NCI-H510A treated with DMSO at 0.1 percent for 48 hours (cell line): ENCODE results near the gene FNIP2.

Experiments
- DNase-seq: peaks from one replicate; lab custom pipeline; 2025; lab: John Stamatoyannopoulos, UW

FNIP2 gene

DNA sequence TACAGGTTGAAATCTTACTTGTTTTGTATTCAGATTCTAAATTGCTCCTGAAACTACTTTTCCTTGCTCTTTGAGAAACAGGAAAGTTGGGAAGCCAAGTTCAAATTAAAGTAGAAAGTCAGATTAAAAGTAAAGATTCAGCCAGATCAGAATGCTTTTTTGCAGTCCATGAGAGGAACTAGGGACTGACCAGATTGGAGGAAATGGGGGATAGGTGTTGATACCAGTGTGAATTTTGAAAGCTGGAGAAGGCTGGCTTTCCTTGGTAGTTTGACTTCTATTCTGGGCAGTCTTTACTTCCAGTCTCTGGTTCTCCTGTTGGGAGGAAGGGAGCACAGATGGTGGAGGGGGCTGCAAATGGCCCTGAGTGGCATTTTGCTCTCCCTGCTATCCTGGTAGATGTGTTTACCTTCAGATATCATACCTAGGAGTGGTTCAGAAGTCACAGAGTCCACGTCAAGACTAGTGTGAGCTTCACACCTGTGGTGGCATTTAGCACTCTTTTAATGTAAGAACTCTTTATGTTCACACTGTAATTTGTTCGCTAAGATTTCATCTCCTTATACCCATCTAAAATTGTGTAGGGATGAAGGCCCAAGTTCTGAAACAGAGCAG, 68.8 kb downstream of the FNIP2 start:
- DNase-seq = no peak

DNA sequence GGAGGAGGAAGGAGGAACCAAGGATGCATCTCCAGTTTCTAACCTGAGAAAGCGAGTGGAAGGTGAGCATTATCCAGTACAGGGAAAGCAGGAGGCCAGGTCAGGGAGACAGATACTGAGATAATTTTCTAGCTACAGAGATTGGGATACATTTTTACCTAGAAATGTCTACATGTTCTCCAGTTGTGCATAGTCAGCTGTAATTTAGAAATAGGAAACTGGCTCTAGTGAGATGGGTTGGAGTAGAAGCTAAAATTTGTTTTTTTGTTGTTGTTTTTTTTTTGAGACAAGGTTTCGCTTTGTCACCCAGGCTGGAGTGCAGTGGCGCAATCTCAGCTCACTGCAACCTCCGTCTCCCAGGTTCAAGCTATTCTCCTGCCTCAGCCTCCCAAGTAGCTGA, 71.3 kb downstream of the FNIP2 start:
- DNase-seq = no peak

DNA sequence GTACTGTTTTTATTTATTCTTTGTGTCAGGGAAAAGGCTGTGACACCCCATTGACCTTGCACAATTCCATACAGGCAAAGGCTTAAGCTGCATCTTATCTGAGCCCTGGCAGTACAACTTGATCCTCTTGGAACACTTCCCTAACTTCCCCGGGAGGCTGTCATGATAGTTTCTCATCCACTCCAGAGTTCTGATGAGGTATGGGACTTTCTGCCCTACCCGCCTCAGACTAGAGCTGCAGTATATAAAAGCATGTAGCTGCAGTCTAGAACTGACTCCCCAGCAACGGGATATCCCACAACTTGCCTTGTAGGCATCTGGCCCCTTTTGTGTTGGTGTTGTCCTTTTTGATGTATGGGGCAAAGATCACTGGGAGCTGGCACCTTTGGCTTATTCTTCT, 72.7 kb downstream of the FNIP2 start:
- DNase-seq = no peak

DNA sequence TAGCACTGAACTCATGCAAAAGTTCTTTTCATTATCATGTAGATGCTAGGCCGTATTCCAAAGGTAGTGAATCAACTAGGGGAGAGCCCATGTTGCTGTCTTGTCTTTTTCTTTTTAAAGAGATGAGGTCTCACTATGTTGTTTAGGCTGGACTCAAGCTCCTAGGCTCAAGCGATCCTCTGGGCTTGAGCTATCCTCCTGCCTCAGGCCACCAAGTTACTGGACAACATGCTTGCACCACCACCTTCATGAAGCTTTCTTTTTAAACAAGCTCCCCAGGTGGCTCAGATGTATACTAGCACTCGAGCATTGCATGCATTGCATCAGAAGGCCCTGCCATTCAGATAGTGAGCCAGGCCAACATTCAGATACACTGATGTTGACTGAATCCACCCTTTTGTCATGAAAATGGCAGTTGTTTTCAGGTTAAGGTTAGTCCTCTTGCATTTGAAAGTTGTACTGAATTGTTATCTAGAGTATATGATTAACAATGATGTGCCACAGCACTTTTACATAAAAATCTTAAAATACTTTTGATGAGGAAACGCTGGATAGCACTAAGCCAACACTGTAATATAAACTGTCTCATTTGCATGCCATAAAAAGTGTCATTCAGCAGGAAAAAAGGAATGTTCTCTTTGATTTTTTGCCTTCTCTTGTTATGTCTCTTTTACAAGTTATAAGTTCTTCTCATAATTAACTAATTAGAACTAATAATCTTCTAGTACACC, 76.7 kb downstream of the FNIP2 start:
- no peak for DNase-seq

DNA sequence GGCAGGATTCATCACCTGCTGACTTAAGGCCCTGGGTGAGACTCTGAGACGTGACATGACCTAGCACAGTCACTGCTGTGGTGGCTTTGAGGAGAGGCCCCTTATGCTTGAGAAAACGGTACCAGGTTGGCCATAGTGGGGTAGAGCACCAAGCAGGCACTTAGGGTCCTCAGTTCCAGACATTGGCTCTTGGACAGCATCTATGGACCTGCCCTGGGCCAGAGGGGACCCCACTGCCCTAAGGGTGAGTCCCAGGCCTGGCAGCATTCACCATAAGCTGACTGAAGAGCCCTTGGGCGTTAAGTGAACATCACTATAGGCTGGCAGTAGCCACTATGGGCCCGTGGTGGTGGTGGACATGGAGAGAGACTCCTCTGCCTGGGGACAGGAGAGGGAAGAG, 78.7 kb downstream of the FNIP2 start:
- no peak for DNase-seq

DNA sequence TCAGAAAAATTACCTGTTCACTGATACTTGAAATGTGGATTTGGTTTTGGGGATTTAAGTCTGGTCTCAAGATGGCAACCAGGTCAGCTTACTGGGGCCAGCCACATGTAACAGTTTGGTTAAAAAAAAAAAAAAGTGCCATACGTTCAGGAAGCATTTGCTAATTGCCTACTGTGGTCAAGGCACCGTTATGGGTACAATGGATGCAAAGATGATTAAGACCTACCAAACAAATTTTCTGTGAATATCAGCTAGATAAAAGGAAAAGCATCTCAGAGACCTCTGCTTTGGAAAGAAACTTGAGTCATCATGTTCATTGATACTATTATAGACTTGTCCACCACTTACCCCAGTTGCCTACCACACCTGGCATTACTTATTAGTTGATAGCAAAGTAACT, 80.9 kb downstream of the FNIP2 start:
- DNase-seq = no peak

DNA sequence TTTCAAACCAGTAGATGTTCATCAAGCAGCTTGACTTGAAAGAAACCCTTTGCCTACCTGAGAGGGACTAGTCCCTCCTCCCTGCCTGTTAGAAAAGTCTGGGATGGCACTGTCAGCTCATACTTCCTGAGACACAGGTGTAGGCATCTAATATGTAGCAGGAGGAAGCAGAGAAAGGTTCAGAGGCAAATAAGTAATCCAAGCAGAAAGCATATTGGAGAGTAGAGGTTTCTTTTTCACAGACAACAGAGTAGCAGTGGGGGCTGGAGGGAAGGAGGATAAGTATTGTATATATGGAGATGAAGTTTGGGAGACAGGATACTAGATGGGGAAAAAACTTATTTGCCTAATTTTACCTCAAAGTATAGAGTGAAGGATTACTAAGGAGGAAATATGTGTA, 81.5 kb downstream of the FNIP2 start:
- no peak for DNase-seq

DNA sequence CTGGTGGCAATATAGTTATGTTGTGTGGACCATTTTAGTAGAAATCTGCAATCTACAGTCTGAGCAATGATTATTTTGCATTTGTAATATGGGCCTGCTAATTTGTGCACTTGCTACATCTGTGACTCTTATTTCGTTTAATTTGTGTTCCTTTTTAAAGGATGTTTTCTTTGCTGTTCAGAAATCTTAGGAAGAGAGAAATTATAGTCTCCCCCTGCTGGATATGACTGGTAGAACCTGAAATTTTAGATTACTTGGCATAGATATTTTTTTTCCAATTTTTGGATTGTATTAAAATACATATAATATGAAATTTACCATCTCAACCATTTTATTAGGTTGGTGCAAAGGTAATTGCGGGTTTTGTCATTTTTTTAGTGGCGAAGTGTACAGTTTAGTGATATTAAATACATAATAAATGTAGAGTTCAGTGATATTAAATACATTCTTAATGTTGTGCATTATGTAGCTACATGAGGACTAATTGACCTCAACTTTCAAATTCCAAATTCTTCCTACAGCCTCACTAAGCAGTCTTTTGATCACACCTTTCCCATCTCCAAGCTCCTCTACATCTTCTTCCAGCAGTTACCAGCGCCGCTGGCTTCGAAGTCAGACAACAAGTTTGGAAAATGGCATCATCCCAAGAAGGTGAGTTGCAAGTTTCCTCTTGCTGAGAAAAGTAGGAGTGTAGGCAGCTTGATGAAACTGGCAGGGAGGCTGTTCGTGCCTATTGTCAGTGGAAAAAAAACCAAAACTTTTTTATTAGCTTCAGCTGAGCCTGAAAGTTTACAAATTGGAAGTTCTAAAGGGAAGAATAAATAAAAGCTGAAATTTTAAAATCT, 82.2 kb downstream of the FNIP2 start:
- peak; percentile 52 for DNase-seq

DNA sequence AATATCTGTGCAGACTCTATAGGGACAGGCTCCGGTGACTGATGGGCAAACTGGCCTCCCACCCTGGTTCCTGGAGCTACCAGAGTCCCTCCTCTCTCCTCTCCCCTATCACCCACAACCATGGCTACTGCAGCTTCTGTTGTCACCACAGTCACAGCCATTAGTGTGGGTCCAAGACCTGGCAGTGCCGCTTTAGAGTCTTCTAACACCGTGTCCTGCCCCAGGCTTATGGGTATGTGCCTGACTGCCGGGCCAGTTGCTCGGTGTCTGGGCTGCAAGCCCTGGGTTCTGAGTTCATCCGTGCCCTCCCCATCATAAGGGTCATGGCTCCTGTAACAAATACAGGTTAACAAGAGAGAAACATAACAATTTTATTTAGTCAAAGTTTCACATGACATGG, 85.4 kb downstream of the FNIP2 start:
- DNase-seq = no peak

DNA sequence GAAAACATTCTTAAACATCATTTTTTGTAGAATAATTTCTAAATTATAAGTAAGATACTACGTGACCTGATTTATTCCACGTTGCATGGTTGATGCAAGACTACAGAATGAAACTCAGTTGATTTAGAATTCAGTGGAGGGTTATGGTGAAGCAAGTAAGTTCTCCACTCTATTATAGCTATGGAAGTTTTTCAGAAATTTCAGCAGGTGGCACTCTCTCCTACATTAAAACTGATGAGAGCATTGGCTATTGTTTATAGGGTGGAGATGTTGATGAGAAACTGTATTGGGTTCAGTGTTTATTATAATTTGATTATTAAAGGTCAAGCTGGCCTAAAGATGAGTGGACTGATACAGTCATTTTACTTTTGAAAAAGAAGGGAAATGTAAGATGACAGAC, 88.0 kb downstream of the FNIP2 start:
- peak; percentile 57 for DNase-seq

DNA sequence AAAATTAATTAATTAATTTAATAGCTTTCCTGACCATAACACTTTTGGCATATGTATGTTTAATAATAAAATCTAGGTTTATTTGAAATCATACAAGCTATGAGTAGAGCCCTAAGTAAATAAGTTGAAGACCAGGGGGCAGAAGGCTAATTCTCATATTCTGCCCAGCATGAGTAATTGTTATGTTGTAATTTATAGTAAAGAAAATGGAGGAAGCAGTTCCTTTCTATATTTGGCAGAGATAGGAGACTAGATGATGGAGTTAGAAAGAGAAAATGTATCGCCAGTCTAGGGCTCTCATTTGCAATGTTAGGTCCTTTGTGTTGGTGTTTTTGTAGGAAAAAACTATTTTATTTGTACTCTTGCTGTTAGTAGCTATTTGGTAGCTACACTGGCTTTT, 89.1 kb downstream of the FNIP2 start:
- no peak for DNase-seq

DNA sequence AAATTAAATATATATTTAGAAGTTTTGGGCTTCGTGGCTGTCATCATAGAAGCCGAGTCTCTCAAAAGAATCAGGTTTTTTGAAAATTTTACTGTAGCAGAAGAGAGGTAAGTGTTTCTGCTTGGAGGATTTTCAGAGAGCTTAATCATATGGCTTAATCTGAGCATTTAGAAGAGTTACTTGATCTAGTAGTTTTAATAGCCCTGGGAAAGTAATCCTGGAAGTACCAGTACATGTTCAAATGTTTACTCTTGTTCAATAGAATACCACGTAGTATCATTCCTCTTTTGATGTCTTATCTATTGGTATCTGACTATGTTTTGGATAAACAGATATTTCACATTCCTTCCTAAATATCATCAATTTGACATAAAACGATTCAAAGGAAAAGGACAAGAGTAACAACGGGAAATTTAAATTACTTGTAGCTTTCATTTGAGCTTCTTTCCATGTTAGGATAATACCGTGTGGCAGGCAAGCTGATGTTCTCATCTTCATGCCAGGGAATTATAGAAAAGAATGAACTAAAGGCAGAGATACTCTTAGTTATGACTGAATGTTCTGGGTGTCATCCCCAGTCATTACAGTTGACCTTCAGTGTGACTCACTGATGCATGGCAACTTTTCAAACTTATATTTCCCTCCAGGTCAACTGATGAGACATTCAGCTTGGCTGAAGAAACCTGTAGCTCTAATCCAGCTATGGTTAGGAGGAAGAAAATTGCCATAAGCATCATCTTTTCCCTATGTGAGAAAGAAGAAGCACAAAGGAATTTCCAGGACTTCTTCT, 89.8 kb downstream of the FNIP2 start:
- DNase-seq = no peak

DNA sequence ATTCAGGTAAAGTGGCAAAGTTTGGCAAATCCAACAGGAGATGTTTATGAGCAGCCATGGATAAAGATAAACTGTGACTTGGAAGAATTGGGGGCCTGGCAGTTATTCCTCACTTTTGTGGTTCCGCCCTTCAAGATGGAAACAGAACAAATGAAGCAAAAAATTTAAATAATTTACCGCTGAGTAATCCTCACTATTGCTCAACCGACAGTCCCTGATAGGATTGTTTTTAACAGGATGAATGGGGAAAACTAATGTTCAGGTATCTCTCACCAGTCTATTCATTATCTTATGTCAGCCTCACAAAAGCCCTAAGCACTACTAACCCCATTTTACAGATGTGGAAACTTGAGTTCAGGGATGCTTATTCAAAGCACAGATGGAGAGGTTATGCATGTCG, 90.8 kb downstream of the FNIP2 start:
- DNase-seq = no peak

DNA sequence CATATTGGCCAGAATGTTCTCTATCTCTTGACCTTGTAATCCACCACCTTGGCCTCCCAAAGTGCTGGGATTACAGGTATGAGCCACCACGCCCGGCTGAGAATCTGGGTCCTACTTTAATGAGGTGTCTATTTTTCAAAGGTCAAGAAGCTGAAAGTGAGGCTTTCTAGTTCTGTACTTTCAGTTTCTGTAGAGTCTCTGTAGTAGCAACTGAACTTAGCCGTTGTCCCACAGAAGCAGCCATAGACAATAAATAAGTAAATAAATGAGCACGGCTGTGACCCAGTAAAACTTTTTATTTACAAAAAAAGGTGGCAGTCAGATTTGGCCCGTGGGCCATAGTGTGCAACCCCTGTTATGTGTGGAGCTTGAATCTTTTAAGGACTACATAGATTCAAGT, 92.0 kb downstream of the FNIP2 start:
- DNase-seq = no peak

DNA sequence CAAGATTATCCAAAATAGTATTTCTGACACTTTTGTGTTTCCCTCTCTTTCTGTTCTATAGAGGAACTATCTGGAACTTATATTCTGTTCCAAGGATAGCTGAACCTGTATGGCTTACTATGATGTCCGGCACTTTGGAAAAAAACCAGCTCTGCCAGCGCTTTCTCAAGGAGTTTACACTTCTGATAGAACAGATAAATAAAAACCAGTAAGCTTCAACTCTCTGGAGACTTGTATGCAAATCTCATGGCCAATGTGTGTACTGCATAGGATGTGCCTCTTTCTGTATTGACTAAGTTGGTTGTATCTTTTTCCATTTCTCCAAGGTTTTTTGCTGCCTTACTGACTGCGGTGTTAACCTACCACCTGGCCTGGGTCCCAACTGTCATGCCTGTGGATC, 92.5 kb downstream of the FNIP2 start:
- no peak for DNase-seq

DNA sequence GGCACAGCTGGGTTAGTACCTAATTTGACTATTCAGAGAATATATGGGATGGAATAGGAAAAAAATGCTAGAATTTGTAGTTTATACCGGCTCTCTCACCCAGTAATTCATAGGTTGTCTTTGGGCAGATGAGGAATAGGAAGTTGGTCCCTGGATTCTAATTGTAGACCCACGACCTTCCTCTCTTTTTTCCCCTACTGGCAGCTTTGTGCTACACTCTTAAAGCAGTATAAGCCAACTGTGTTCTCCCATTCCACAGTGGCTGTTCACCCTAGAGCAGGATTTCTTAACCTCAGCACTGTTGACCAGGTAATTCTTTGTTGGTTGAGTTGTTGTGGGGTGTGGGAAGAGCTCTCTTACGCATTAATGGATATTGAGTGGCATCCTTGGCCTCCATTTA, 92.9 kb downstream of the FNIP2 start:
- no peak for DNase-seq

DNA sequence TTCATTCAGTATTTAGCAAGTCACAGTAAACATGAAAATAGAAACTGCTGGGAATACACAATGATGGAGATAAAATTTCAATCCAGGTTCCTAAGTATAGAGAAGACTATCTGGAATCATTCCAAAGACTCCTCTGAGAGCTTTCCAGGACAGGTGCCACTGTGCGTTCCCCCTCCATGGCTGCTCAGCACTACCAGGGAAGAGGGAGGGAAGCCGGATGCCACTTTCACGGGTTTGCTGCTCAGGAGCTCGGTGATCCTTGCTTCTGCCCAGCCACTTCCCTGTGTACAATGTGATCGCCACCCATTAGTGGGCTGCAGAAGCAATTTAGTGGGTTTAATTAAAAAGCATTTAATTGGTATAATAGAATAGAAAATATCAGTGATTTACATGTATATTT, 94.5 kb downstream of the FNIP2 start:
- peak; percentile 38 for DNase-seq

DNA sequence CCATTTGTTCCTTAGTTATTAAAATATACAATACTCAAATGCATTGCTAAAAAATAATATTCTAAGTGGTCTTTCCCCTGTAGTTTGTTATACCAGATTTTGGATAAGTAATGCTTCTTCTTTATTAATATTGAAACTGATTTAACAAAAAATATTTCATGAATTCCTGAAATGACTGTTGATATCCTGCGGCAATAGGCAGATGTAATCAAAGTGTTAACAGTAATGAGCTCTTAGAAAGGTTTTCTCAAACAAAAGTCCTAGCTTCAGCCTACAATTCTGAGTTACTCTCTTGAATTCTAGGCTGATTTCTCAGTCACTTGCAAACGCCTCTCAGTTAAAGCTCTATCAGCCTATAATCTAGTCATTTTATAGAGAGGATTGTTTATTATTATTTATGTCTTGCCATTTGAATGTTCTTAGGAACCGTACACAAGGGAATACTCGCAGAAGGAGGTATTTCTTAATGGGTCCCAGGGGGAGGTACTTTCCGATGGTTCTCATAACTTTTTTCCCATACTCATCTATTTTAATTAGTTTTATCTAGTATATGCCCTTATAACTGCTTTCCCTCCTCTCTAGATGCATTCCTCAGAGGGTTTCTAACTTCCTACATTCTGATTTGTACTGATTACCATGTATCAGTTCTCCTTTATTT, 96.8 kb downstream of the FNIP2 start:
- no peak for DNase-seq

DNA sequence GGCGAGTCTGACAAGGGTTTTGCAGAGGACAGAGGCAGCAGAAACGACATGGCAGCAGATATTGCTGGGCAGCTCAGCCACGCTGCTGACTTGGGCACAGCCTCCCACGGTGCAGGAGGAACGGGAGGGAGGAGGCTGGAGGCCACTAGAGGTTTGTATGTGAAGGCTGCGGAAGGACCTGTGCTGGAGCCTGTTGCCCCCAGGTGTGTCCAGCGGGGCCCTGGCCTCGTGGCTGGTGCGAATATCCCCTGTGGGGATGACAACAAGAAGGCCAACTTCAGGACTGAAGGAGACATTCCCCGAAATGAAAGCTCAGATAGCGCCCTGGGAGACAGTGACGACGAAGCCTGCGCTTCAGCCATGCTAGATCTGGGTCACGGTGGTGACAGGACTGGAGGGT, 100.2 kb downstream of the FNIP2 start:
- DNase-seq = no peak

DNA sequence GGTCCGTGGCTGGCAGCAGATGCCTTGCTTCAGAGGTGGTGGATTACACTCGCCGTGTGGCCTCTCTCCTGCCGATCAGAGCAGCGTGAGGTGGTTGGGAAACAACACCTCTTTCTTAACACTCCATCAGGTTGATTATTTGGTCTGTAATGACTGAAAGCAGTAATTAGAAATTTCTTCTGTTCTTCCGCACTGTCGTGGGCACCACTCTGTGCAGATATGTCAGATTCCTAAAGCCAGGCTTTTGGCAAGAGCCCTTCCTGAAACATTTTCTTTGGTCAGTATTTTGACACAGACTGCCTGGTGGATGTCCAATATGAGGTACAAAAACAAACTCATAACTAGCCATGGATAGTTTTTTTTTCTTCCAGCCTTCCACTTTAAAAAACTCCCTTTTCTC, 100.9 kb downstream of the FNIP2 start:
- DNase-seq = no peak

DNA sequence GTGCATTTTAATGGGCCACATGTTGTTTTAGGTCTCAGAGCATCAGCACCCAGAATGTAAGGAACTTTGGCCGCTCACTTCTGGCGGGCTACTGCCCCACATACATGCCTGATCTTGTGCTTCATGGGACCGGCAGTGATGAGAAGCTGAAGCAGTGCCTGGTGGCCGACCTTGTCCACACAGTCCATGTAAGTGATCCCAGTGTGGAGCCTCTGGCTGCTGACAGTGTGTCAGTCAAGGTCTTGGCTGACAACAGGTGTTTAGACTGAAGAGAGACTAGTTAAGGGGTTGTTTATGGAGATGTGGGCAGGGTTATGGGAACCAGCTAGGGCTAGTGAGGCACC, 101.4 kb downstream of the FNIP2 start:
- no peak for DNase-seq
